Measurements from ENCODE around the gene VWA3A.

- TF ChIP-seq CTCF (IDR thresholded peaks at IDR 0.05; ENCODE audit: low read length): no peak
- TF ChIP-seq EZH2phosphoT487 (IDR thresholded peaks at IDR 0.05; ENCODE audit: low read length): no peak
Observed at GRCh38 chr16:22089910-22090309, 2.4 kb upstream of the VWA3A start.

Measured in MM.1S (cell line).